Measurements from ENCODE around the gene FHOD1.

Gene FHOD1

DNA sequence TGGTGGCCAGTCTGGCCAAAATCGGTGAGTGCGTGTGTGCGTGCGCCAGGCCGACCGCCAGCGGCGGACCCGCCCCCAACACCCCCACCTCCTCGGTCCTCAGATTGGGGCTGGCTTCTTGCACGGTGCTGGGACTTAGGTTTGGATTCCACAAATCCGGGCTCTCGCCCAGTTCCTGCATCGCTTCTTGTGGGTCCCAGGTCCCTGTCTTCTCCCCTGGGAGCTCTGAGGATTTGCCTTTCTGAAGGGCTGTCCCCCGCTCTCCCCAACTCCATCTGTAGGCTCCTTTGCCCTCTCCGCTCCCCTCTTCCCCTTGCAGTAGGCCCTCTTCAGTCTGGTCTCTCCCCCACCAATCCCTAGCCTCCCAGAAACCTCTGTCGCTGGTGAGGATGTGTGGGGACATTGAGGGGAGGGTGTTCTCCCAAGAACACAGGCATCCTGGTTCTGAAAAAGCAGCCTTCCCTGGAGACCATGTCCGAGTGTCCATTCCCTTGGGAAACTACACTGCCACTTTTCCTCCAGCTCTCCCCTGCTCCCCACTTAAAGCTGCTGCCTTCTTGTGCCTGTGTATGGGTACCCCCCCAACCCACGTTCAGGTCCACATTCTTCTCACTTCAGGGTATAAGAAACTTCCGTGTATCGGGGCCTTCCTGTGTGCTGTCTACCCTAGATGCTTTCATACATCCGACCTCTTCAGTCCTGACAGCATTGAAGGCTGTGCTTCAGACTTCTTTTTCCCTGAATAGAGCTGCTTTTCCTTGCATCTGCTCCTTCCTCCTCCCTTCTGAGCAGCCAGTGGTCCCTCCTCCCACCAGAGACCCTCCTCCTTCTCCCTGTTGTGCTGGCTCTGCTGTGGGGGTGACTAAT, 2.1 kb upstream of the FHOD1 start:
- no peak for TF ChIP-seq GATA3 (IDR thresholded peaks at IDR 0.05; ENCODE audit: low read depth, low read length)
- no peak for TF ChIP-seq GATA2 (IDR thresholded peaks at IDR 0.05; ENCODE audit: low read depth, low read length)

DNA sequence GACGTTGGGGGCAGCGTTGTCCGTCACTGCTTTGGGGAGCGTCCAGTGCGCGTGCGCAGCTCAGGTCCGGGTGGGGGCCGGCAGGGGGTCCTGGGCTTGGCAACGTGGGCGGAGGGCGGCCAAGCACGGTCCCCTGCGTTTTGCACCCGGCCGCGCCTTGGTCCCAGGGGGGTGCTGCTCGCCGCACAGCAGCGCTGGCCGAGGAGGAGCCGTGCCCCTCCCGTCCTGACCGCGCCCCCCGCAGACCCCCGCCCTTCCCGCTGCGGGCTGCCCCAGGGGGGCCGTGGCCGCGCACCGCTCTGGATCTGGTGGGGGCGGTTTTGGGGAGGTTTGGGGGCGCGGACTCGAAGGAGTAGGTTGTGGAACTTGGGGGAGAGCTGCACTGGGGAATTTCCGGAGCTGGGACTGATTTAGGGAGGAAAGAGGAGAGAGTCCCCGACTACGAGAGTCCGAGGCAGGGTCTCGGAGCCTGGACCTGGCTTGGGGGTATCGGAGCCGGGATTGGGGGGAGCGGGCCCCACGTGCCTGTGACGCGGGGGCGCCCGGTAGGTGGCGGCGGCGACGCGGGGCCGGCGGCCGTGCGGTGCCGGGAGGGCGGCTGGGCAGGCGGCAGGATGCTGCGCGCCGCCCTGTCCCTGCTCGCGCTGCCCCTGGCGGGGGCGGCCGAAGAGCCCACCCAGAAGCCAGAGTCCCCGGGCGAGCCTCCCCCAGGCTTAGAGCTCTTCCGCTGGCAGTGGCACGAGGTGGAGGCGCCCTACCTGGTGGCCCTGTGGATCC, 1.3 kb upstream of the FHOD1 start, which contains the start of gene SLC9A5:
SLC9A5 (plus strand) TSS at position 579 of the 777 bp plus-strand sequence; CDS start at position 615, 36 bp downstream.
- TF ChIP-seq GATA3 (IDR thresholded peaks at IDR 0.05; ENCODE audit: low read depth, low read length) (no peak), GATA2 (IDR thresholded peaks at IDR 0.05; ENCODE audit: low read depth, low read length) (no peak)

DNA sequence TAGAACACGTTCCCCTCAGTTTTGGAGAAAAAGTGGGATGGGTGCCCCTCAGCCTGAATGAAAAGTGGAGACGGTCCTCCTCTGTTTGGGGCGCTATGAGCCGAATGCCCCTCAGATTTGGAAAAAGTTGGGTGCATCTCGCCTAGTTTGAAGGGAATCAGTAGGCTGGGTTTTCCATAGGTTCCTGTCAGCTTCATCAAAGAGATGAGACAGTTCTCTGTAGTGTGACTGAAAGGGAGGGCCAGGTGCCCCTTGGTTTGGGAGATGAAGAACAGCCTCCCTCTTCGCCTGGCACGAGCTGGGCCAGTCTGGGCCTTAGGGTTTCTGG, 756 bp upstream of the FHOD1 start:
- TF ChIP-seq GATA2 (IDR thresholded peaks at IDR 0.05; ENCODE audit: low read depth, low read length) (no peak), GATA3 (IDR thresholded peaks at IDR 0.05; ENCODE audit: low read depth, low read length) (no peak)

DNA sequence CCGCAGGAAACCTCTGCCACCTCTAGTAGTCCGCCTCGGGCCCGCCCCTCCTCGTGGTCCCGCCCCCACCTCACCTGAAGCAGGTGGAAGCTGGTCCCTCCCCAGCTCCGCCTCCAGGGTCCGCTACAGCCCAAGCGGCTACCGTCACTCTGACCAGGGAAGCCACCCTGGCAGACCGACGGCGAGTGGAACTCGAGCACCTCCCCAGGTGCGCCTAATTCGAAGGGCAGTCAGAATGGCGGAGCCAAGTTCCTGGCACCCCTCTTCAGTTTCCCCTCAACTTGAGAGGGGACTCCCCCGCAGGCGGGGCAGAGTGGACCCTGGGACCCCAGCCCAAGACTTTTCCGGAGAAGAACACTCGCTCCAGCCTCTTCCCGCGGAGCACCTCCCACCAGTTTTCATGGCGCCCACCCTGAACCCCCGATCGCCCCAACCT, 507 bp downstream of the FHOD1 start:
- TF ChIP-seq GATA2 (IDR thresholded peaks at IDR 0.05; ENCODE audit: low read depth, low read length) (no peak), GATA3 (IDR thresholded peaks at IDR 0.05; ENCODE audit: low read depth, low read length) (no peak)

DNA sequence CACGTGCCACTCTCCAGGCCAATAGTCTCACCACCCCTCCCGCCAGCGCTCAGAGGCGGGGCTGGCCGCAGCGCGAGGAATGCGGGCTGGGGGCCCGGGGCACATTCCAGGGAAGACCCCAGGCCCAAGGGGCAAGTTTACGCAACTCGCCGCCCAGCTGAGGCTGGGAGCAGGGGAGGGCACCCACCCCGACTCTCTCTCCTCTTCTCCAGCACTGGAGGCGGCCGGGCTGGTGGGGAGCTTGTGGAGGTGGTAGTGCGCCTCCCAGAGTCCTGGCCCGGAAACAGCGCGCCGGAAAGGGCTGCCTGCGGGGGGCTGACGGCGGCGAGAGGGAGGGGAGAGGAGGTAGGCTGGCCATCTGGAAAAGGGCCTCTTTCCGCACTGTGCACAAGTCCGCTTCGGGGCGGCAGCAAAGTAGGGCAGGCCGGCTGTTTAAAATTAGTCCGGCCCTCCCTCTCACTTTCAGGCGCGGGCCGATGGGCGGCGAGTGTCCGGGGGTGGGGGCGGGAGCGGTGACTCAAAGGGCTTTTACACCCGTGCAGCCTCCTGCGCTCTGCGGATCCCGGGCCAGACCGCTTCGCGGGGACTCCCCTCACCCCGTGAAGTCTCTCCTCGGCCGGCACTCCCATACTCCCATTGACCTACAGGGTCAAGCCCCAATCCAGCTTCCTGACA, 1.1 kb downstream of the FHOD1 start:
- TF ChIP-seq GATA3 (IDR thresholded peaks at IDR 0.05; ENCODE audit: low read depth, low read length) (no peak), GATA2 (IDR thresholded peaks at IDR 0.05; ENCODE audit: low read depth, low read length) (no peak)

DNA sequence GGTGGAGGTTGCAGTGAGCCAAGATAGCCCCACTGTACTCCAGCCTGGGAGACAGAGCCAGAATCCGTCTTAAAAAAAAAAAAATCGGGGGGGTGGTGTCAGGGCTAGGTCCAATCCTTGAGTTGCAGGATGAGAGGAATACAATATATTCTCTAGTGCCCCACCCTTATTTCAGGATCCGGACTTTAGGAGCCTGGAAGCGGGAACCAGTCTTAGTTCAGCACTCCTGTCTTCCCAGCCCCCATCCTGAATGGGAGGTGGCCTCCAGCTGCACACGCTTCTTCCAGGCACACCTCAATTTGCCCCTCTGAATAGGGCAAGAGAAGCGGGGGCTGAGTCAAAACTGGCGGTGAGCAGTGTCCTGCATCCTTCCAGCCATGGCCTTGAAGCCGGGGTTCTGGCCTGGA, 1.6 kb downstream of the FHOD1 start:
- TF ChIP-seq GATA2 (IDR thresholded peaks at IDR 0.05; ENCODE audit: low read depth, low read length) (no peak), GATA3 (IDR thresholded peaks at IDR 0.05; ENCODE audit: low read depth, low read length) (no peak)

DNA sequence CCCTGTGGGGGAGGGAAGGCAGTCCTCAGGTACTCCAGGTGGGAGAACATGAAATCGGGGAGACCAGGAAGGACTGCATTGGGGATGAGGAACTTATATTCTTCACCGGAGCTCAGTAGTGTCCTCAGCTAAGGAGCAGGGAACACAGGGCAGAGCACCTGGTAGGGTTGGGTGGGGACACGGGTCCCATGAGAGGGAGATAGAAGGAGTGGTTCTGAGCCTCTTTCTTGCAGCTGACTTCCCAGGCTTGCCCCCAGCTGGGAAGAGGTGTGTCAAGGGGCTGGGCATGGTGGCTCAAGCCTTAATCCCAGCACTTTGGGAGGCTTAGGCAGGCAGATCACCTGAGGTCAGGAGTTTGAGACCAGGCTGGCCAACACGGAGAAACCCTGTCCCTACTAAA, 2.1 kb downstream of the FHOD1 start:
- TF ChIP-seq GATA3 (IDR thresholded peaks at IDR 0.05; ENCODE audit: low read depth, low read length) = no peak
- TF ChIP-seq GATA2 (IDR thresholded peaks at IDR 0.05; ENCODE audit: low read depth, low read length) = no peak

DNA sequence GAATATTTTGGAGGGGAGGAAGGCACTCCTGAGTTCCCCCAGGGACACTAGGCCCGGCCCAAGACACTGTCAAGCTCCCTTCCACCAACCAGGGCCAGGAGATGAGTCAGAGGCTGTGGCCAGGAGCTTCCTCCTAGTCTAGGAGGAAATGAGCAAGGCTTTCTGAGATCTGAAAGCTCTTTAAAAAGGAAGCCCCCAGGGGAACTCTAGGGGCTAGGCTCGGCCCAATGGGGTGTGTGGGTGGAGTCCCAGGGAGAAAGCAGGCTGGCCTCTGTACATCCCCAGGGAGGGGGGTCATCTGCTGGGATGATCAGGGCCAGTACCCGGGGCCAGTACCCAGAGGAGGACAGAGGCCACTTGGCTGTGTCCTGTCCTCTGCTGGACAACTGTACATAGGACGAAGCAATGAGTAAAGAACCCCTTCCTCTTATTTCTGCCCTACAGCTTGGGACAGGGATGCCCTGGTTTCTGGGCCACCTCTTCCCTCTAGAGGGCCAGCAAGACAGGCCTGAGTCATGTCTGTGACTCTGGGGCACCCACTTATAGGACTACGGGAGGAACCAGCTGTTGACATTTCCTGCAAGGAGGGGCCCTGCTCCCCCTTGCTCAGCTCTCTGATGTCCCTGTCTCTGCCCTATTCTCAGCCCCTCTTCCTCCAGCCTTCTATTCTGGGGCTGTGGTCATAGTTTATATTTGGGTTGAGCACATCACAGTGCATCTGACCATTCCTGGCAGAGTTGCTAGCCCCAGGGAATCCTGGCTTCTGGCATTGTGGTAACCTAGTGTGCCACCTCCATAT, 2.7 kb downstream of the FHOD1 start:
- no peak for TF ChIP-seq GATA2 (IDR thresholded peaks at IDR 0.05; ENCODE audit: low read depth, low read length)
- TF ChIP-seq GATA3 (IDR thresholded peaks at IDR 0.05; ENCODE audit: low read depth, low read length) = no peak

DNA sequence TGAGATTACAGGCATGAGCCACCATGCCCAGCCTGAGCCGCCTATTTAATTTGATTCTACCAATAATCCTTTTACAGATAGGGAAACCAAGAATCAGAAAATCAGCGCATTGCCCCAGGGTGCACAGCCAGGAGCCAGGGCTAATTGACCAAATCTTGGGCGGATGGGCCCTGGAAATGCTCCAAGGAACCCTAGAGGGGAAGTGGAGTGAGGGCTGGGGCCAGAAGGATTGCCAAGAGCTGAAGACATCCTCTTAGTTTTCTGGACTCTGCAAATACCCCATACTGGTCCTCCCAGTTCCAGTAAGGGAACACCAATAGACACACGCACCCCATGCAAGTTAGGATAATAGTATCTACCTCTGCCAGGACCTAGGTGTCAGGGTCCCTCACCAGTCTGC, 3.8 kb downstream of the FHOD1 start:
- TF ChIP-seq GATA2 (IDR thresholded peaks at IDR 0.05; ENCODE audit: low read depth, low read length) (no peak), GATA3 (IDR thresholded peaks at IDR 0.05; ENCODE audit: low read depth, low read length) (no peak)

DNA sequence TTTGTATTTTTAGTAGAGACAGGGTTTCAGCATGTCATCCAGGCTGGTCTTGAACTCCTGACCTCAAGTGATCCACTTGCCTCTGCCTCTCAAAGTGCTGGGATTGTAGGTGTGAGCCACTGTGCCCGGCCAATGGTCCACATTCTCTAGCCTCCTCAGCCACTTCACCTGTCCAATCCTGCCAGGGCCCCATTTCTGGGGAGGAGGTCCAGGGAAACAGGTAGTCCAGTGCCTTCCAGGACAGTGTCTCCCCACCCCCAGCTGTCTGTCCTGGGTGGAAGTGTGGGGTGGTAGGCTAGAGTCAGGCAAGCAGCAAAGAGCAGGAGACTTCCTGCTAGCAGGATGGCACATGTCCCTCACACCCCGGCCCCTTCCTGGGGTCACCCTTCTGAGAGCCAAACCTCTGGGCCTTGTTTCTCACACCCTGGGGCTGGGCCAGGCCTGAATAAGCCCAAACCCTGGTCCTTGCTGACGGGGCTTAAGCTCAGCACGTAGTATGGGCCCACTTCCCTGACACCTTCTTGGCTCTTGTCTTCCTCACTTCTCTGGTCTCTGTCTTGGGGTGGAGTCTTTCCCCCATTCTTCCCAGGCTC, 5.0 kb downstream of the FHOD1 start:
- TF ChIP-seq GATA3 (IDR thresholded peaks at IDR 0.05; ENCODE audit: low read depth, low read length) (no peak), GATA2 (IDR thresholded peaks at IDR 0.05; ENCODE audit: low read depth, low read length) (no peak)

DNA sequence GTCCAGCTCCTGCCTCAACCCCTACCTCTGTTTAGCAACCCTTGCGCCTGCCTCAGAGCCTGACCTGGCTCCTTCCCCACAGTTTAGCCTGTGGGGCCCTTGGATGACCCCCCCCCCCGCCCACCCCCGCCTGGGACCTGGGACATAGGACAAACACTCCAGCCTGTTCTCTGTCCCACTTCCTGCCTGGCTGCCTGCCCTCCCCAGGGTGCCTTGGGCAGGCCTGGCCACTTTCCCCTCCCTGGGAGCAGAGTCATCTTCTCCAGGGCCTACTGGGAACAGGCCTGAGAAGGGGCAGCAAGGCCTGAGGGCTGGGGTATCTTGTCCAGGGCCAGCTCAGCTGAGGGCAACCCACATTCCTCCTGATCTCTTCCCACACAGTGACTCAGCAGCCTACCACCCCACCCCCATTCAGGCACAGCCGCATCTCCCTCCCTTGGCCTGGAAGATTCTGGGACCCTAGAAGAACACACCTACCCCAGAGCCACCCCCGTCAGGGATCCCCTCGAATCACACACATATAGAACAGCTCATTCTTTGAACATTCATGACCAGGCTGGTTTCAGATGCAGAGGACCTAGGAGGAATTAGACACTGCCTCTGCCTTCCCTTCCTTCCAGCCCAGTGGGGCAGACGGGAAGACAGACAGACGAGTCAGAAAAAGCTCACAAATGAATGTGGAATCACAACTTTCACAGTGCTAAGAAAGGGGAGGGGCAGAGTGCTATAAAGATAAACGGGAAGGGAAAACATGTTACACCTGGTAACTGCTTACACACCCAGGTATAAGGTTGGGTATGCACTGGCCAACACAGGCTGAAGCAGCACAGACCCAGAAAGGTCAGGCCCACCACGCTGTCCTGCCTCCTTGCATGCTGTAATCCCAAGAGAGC, 6.0 kb downstream of the FHOD1 start:
- TF ChIP-seq GATA2 (IDR thresholded peaks at IDR 0.05; ENCODE audit: low read depth, low read length) = no peak
- no peak for TF ChIP-seq GATA3 (IDR thresholded peaks at IDR 0.05; ENCODE audit: low read depth, low read length)

DNA sequence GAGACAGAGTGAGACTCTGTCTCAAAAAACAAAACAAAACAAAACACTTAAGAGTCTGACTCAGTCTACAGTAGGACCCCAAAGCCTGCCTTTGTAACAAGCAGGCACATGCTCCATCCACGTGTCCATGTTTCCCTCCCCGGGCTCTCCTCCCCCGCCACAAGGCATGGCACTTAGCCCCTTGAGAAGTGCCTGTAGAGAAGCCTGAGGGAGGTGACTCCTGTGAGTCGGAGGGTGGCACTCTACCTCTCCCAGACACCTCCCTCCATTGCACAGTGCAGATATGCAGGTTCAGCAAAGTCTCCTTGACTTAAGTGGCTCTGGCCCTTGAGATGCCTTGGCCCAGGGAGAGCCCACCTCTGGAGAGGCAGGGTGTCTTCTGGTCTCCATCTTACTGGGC, 6.8 kb downstream of the FHOD1 start:
- no peak for TF ChIP-seq GATA3 (IDR thresholded peaks at IDR 0.05; ENCODE audit: low read depth, low read length)
- no peak for TF ChIP-seq GATA2 (IDR thresholded peaks at IDR 0.05; ENCODE audit: low read depth, low read length)

Data from SH-SY5Y (cell line).